ENCODE data around the gene MYH16.

- TF ChIP-seq POLR2A (IDR thresholded peaks at IDR 0.05) (peak; percentile 6 to 78 (median 74)), CTCF (IDR thresholded peaks at IDR 0.05 in 8 of 11, conservative IDR thresholded peaks at IDR 0.05 in 3 of 11) (peak in 5 of 11 experiments; percentile 15 to 34 (median 24))
Measured at GRCh38 chr7:99325592-99326407, 53.2 kb downstream of the MYH16 start, which contains the start of gene ARPC1A.
